GM21447 (cell line): ENCODE measurements around the gene UMPS.
A peak's percentile ranks its signal among the peaks of the same experiment; 100 is the strongest.

Experiments used
- ATAC-seq: cut with Tn5 transposase; IDR thresholded peaks from one replicate; pipeline ENCODE4 v1.9.1; 2021; ENCODE audit not compliant: unreplicated experiment

Gene UMPS

DNA sequence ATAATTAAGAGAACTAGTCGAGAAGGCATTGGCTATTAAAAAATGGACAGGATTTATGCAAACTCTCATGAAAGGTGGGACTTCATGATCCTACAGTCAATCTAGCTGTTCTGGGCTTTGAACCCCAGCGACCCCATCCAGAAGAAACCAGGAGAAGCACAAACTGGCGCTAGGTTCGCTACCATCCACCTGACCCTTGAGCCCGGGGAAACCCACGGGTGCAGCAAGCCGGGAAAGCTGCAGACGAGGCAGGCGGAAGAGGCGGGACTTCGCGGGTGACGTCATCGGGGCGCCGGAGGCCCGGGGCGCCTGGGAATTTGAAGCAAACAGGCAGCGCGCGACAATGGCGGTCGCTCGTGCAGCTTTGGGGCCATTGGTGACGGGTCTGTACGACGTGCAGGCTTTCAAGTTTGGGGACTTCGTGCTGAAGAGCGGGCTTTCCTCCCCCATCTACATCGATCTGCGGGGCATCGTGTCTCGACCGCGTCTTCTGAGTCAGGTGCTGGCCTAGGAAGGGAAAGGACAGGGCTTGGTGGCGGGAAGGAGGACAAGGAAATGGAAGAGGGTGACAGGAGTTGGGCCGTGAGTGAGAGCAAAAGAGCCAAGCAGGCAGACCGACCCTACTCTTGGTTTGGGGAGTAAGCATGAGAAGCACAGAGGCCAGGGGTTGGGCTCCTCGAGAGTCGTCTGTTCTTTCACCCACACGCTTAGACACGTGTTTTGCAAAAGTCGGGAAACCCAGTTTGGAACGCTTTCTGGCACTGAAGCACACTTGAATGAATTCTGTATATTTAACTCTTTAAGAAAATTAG, at the start of gene UMPS:
UMPS (plus strand) TSS at position 324 of the 812 bp plus-strand sequence; CDS start at position 344, 20 bp downstream.
- ATAC-seq, result peak; percentile 97

- ATAC-seq, result no peak
These were observed 49.7 kb upstream of the UMPS start for GRCh38 chr3:124680521-124680920.

- ATAC-seq, result no peak
These were observed 48.0 kb upstream of the UMPS start for GRCh38 chr3:124682263-124682662.

GRCh38 chr3:124684459-124684858, 45.8 kb upstream of the UMPS start:
- no peak for ATAC-seq

DNA sequence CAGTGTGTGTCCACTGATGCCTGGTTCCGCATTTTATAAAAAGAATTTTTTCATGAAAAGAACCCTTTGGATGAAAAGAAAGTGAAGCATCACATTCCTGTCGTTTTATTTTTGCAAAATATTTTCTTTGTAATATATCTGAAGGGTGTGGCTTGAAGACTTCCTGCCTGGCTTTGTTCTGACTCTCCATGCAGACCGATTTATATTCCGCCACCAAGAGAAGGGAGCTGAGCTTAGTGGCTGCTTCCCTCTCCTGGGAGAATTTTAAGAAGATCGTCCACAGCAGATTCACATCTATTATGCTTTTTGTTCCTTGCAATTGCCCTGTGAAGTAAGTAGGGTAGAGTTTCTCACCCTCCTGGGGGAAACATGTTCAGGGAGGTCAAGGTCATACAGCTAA, 45.2 kb upstream of the UMPS start:
- ATAC-seq, result no peak

GRCh38 chr3:124685481-124685880, 44.8 kb upstream of the UMPS start:
- no peak for ATAC-seq

GRCh38 chr3:124686028-124686670, 44.1 kb upstream of the UMPS start:
- ATAC-seq, result no peak

DNA sequence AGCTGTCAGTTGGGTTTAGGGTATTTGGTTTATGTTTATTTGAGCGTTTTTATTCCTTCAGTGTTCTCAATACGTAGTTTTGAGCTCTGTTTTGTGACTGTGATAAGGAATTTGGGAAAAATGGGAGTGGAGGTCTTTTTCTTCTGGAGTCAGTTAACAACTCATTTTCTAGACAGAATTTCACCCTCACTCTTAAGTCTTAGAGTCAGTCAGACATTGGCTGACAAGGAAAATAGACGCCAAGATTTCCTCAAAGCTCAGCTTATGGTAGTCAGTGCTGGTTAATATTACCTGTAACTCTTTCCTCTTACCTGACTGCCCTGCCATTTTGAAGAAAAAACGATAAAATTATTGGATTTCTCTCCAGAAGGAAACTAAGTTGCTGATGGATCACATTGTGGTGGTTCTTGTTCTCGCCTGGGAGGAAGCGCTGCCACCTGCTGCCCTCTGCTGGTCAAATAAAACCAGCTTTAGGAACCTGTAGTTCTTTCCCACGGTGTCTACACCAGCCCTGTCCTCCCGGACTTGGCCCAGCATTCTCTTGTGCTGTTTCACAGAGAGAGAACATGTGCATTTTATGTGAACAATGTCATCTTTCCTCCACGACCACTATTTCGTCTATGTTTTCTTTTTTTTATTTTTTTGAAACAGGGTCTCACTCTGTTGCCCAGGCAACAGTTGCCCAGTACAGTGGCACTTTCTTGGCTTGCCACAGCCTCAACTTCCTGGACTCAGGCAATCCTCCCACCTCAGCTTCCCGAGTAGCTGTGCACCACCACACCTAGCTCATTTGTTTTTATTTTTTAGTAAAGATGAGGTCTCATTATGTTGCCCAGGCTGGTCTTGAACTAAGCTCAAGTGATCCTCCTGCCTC, 41.4 kb upstream of the UMPS start:
- peak; percentile 55 for ATAC-seq

DNA sequence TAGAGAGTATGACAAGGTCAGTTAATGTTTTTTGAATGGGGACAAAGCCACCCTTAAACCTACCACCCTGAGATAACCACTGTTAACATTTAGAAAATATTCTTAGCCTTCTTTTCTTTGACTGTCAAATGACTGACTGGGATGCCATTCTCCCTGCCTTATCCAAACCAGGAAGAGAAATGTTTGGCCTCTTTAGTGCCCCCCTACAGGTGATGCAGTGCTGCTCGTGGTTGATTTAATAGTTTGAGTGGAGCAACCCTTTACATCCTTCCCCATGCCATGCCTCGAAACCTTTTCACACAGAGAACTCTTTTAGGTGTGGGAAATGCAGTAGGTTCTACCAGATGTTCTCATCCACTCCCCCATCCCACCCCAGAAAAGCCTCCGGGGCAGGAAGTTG, 38.7 kb upstream of the UMPS start:
- no peak for ATAC-seq

GRCh38 chr3:124694486-124694885, 35.8 kb upstream of the UMPS start:
- ATAC-seq, result no peak

GRCh38 chr3:124695369-124695768, 34.9 kb upstream of the UMPS start:
- no peak for ATAC-seq

- ATAC-seq, result no peak
These were observed 34.2 kb upstream of the UMPS start for GRCh38 chr3:124696006-124696405.

GRCh38 chr3:124697302-124697701, 33.0 kb upstream of the UMPS start:
- ATAC-seq, result no peak

GRCh38 chr3:124698030-124698770, 32.1 kb upstream of the UMPS start:
- no peak for ATAC-seq

GRCh38 chr3:124699051-124699450, 31.2 kb upstream of the UMPS start:
- ATAC-seq, result no peak

DNA sequence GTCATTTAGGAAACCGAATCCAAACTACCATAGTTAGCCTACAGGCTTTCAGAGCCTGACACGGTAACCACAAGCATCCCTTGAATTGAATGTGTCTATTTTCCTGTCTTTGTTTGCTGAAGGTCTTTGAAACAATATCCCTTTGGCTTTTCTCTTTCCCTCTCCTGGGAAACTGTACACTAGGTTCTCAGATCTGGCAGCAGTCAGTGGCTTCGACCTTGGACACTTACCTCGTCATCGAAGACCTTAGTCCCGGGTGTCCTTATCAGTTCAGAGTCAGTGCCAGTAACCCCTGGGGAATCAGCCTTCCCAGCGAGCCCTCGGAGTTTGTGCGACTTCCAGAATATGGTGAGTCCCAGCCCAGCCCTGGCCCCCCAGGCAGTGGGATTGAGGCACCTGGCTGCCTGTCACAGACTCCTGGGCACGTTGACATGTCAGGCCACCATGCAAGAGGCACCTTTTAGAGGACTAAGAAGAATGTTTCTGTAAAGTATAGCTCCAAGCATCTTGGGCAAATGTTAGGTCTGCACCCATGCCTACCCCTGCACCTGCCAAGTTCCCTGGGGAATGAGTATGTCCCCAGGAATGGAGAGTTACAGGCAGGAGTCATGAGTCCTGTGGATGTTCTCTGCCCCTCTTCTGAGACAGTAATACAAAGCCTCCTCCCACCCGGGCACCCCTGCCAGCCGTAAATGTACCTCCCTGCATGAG, 30.4 kb upstream of the UMPS start:
- no peak for ATAC-seq

DNA sequence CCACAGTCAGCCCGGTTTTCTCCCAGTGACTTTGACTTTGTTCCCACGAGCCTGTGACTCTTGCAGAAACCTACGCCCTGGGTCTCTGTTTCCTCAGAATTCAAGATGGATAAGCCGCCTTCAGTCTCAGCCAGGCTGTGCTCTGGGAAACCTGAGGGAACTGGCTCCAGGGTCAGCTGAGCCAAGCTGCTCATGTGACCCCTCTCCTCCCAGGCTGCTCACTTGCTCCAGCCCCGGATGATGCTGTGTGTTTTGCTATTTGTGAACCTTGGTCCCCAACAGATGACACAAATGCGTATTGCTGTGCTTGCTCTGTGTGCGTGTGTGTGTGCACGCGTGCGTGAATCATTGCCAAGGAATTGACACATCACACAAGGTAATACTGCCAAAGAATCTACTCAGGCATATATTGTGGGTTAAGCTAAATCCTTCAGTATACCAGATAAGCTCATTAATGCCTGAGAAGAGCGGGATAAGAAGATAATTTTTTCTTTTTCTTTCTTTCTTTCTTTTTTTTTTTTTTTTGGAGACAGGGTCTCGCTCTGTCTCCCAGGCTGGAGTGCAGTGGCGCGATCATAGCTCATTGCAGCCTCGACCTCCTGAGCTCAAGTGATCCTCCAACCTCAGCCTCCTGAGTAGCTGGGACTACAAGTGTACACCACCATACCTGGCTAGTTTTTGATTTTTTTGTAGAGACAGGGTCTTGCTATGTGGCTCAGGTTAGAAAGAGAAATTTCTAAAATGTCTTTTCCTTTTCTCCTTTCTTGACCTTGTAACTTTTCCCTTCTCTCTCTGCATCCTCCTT, 29.2 kb upstream of the UMPS start:
- no peak for ATAC-seq

GRCh38 chr3:124701687-124702086, 28.6 kb upstream of the UMPS start:
- no peak for ATAC-seq

GRCh38 chr3:124702950-124703349, 27.3 kb upstream of the UMPS start:
- ATAC-seq, result no peak
